CD4-positive, alpha-beta memory T cell (primary cell): ENCODE results near the gene ZNF75A. TPM values are rescaled to one million over a fixed set of nuclear protein-coding genes. Genes with fewer than 3 reads are reported as not detected.
"Not testable (repeated sequence)": the region's sequence is repeated elsewhere in the genome, so short reads cannot be mapped to it uniquely, and the experiment has no call there.

Experiments
- CTCF ChIA-PET: fragments of 350-600 bp; sonication (Branson Sonifier 250); formaldehyde crosslinking; loops from one replicate; lab custom pipeline; 2021; ENCODE audit warnings: inconsistent platforms; ENCODE audit not compliant: partially characterized antibody; lab: Charles Lee
- POLR2A ChIA-PET: fragments of 350-600 bp; sonication (Branson Sonifier 250); formaldehyde crosslinking; loops from one replicate; lab custom pipeline; 2021; ENCODE audit not compliant: partially characterized antibody; lab: Charles Lee
- DNase-seq, 5 donors: peaks; one replicate each; pipeline versions ENCODE4 v3.0.0 to v3.0.0-alpha.2; 2020 to 2022; ENCODE audit warnings: mixed read lengths in 1 of 5
- H3K27ac ChIP-seq: one replicate; pipeline ENCODE4 v1.7.0; 2013; ENCODE audit warnings: low read depth, low read length
- H3K27me3 ChIP-seq: 2 replicates; pipeline ENCODE4 v1.7.0; 2013; ENCODE audit warnings: mild to moderate bottlenecking, low read length, moderate library complexity; ENCODE audit not compliant: insufficient read depth
- H3K36me3 ChIP-seq: 2 replicates; pipeline ENCODE4 v1.7.0; 2013; ENCODE audit warnings: mild to moderate bottlenecking, low read length, moderate library complexity; ENCODE audit not compliant: insufficient read depth
- H3K4me1 ChIP-seq: 2 replicates; pipeline ENCODE4 v1.7.0; 2013; ENCODE audit warnings: mild to moderate bottlenecking, low read length, moderate library complexity; ENCODE audit not compliant: insufficient read depth
- H3K4me3 ChIP-seq, 2 donors: one replicate each; pipeline ENCODE4 v1.7.0; 2013; ENCODE audit warnings: low read length in 2 of 2, mild to moderate bottlenecking in 1 of 2
- H3K9me3 ChIP-seq, 2 donors: one replicate each; pipeline ENCODE4 v1.7.0; 2013; ENCODE audit warnings: low read length in 2 of 2, control low read depth in 1 of 2; ENCODE audit not compliant: control insufficient read depth in 1 of 2
- H3K27ac Mint-ChIP-seq, 7 donors: one replicate each; pipeline ENCODE4 v1.8.0; 2020 to 2021; ENCODE audit warnings: mixed read lengths in 7 of 7, mild to moderate bottlenecking in 6 of 7, inconsistent platforms in 3 of 7, moderate library complexity in 3 of 7
- H3K27me3 Mint-ChIP-seq, 2 donors: one replicate each; pipeline ENCODE4 v1.8.0; 2020 to 2021; ENCODE audit warnings: mixed read lengths in 2 of 2
- H3K36me3 Mint-ChIP-seq, 2 donors: one replicate each; pipeline ENCODE4 v1.8.0; 2020 to 2021; ENCODE audit warnings: mixed read lengths in 2 of 2, inconsistent platforms in 1 of 2, mild to moderate bottlenecking in 1 of 2
- H3K4me1 Mint-ChIP-seq, 4 donors: one replicate each; pipeline ENCODE4 v1.8.0; 2020 to 2021; ENCODE audit warnings: mixed read lengths in 4 of 4, mild to moderate bottlenecking in 1 of 4
- H3K4me3 Mint-ChIP-seq, 8 donors: one replicate each; pipeline ENCODE4 v1.8.0; 2020 to 2021; ENCODE audit warnings: mixed read lengths in 8 of 8, mild to moderate bottlenecking in 7 of 8, moderate library complexity in 6 of 8, inconsistent platforms in 3 of 8
- H3K9me3 Mint-ChIP-seq, 8 donors: one replicate each; pipeline ENCODE4 v1.8.0; 2020 to 2021; ENCODE audit warnings: mixed read lengths in 8 of 8, mild to moderate bottlenecking in 5 of 8, inconsistent platforms in 3 of 8, moderate library complexity in 1 of 8
- intact Hi-C: fragments of 100-400 bp; cut with micrococcal nuclease; formaldehyde crosslinking; loops from one replicate; pipeline ENCODE4 v1.15.1; 2023
- polyA plus RNA-seq, 2 donors: library from polyadenylated mRNA; unstranded; fragments of 300-500 nt; fragmentation: Illumina TruSeq; gene quantifications; one replicate each; pipeline ENCODE4 v1.2.3, GENCODE V29; 2021
- total RNA-seq, 2 experiments: library from RNA; stranded (reverse); gene quantifications; one replicate each; pipeline ENCODE4 v1.2.3, GENCODE V29; 2021

The ZNF75A gene
- total and polyA plus RNA-seq, 4 experiments from 2014 or later, result 10.8 to 88.1 (median 53.6) TPM

DNA sequence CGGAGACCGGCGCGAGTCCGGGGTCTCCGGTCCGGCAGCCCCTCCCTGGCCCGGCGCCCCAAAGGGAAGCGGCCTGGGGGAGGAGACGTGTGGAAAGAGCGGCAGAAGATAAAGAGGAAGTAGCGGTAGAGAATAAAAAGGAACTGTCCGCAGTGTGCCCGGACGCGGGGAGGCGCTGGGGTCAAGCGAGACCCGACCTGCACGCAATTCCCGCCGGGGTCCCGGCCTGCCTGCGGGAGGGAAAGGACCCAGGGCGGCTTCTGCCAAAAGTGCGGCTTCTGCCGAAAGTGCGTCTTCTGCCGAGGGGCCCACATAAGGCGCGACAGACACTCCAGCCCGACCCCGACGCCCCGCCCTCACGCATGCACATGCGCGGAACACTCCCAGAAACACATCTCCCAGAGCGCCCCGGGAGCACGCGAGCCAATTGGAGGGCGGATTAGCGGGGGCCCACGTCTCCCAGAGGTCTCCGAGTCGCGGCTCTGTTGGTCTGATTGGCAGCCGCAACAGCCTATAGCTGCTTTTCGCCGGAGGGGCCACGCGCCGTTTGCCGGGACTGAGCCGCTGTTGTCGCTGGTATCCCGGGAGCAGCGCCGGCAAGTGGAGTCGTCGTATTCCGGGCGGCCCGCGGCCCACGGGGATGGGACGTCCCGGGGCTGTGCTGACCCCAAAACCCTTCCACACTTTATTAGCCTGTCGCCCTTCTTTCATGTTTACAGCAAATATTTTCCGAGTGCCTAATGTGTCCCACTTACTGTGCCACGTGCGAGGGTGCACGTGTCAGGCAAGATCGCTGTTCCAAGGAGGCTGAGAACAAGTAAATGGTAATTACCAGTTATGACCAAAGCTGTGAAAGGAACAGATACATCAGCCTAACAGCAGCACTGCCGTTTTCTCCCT, 40.9 kb upstream of the ZNF75A start:
- no peaks in the 10 kb centered on the region for H3K9me3 ChIP-seq
- ChIA-PET CTCF (interaction anchor here (1.7 kb wide), 1 partner anchor 92 kb away, joined by 4 read pairs; no protein-coding TSS in a partner anchor), POLR2A (interaction anchor here (0.6 to 6.4 kb wide), 28 partner anchors 8 to 310 kb away, joined by 3 to 80 read pairs (median 6); partner anchors contain the start of genes CLUAP1, NAA60, OR1F1 and TIGD7)
- Mint-ChIP-seq H3K36me3 (peaks cover 22 to 41% of the 10 kb centered on the region in 2 donors), H3K4me1 (peaks cover 23 to 46% (median 33%) of the 10 kb centered on the region in 4 donors), H3K27me3 (no peaks in the 10 kb centered on the region), H3K27ac (peak overlapping the region; percentile 90 to 96 (median 93)), H3K4me3 (peak overlapping the region; percentile 88 to 98 (median 90)), H3K9me3 (peaks cover 0 to 29% (median 5%) of the 10 kb centered on the region in 8 donors)
- peak overlapping the region; percentile 12 to 95 for H3K4me3 ChIP-seq
- DNase-seq, result peak; percentile 93 to 96 (median 95)
- H3K4me1 ChIP-seq, result peaks cover 25% of the 10 kb centered on the region
- intact Hi-C loops, result loop anchor here (1.0 to 2.0 kb wide), 9 partner anchors 18 to 236 kb away; partner anchors contain the start of genes TIGD7, ZNF174, ZNF200 and ZNF75A
- H3K27me3 ChIP-seq, result no peaks in the 10 kb centered on the region
- H3K27ac ChIP-seq, result peak overlapping the region; percentile 92
- H3K36me3 ChIP-seq, result no peaks in the 10 kb centered on the region

DNA sequence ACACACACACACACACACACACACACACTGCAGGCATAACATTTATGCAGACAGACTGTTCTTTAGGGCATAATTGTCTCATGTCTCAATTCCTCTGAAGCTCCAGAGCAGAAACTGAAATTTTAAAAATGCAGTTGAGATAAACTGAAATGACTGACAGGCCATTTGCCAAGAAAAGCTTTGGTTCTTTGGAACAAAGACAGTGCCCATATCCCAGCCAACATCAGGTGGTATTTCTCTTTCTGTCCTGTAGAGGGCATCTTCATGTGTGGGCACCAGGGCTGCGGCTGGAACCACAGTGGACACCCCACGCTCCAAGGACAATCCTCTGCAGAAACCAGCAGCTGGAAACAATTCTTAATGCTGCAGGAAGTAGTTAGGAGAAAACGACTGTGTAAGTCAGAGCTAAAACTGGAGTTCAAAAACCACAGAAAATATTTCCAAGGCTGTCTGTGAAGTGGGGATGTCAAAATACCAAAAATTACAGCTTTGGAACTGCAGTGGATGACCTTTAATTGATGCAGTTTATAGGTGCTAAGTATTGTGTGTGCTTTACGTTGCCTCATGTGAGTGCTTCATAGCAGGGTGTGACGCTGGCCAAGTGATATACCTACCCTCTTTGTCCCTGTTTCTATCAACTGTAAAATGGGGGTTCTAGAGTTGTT, 38.3 kb upstream of the ZNF75A start:
- H3K27me3 ChIP-seq, result no peaks in the 10 kb centered on the region
- H3K4me3 Mint-ChIP-seq, result peak overlapping the region in 1 of 8 donors; percentile 29
- CTCF ChIA-PET, result interaction anchor here (0.7 to 3.7 kb wide), 15 partner anchors 9 to 397 kb away, joined by 3 to 14 read pairs (median 3); no protein-coding TSS in a partner anchor
- H3K4me1 Mint-ChIP-seq, result peaks cover 20 to 42% (median 29%) of the 10 kb centered on the region in 4 donors
- peaks cover 25% of the 10 kb centered on the region for H3K4me1 ChIP-seq
- peak overlapping the region in 2 of 7 donors; percentile 41 to 66 for H3K27ac Mint-ChIP-seq
- intact Hi-C loops, result no loop called here
- H3K27me3 Mint-ChIP-seq, result no peaks in the 10 kb centered on the region
- no peaks in the 10 kb centered on the region for H3K9me3 ChIP-seq
- peaks cover 24 to 41% of the 10 kb centered on the region in 2 donors for H3K36me3 Mint-ChIP-seq
- POLR2A ChIA-PET, result interaction anchor here (0.8 to 6.4 kb wide), 13 partner anchors 12 to 236 kb away, joined by 3 to 80 read pairs (median 5); partner anchors contain the start of genes IL32, TIGD7, ZNF174 and ZNF200
- no peaks in the 10 kb centered on the region for H3K36me3 ChIP-seq
- DNase-seq, result peak in 3 of 5 donors; percentile 9 to 22 (median 20)
- H3K9me3 Mint-ChIP-seq, result peaks cover 0 to 37% (median 5%) of the 10 kb centered on the region in 8 donors
- no peak overlapping the region for H3K27ac ChIP-seq
- H3K4me3 ChIP-seq, result no peak overlapping the region

DNA sequence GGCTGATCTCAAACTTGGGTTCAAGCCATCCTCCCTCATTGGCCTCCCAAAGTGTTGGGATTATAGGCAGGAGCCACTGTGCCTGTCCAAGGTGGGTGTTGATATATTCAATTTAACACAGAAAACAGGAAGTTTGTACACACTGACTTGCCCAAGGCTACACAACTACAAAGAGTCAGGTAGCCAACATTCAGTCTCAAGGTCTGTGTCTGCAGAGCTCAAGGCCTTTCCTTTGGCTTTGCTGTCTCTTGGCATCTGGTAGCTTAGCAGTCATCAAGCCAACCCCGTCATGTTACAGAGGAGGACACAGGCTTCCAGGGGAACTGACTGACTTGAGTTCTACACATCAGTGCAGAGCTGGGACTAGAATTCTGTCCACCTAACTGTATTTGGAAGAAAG, 37.0 kb upstream of the ZNF75A start:
- no peak overlapping the region for H3K4me3 Mint-ChIP-seq
- no peaks in the 10 kb centered on the region for H3K27me3 ChIP-seq
- peaks cover 10 to 29% (median 20%) of the 10 kb centered on the region in 4 donors for H3K4me1 Mint-ChIP-seq
- ChIA-PET CTCF (interaction anchor here (1.7 to 3.7 kb wide), 3 partner anchors 9 to 52 kb away, joined by 5 to 14 read pairs (median 9); no protein-coding TSS in a partner anchor), POLR2A (interaction anchor here (1.5 to 6.4 kb wide), 3 partner anchors 11 to 37 kb away, joined by 4 to 80 read pairs (median 20); partner anchors contain the start of genes TIGD7, ZNF263 and ZNF75A)
- H3K4me3 ChIP-seq, result no peak overlapping the region
- H3K27ac ChIP-seq, result no peak overlapping the region
- H3K27ac Mint-ChIP-seq, result no peak overlapping the region
- H3K36me3 ChIP-seq, result no peaks in the 10 kb centered on the region
- H3K36me3 Mint-ChIP-seq, result peaks cover 24 to 38% of the 10 kb centered on the region in 2 donors
- intact Hi-C loops, result no loop called here
- peaks cover 15% of the 10 kb centered on the region for H3K4me1 ChIP-seq
- H3K9me3 Mint-ChIP-seq, result peaks cover 0 to 47% (median 7%) of the 10 kb centered on the region in 8 donors
- no peaks in the 10 kb centered on the region for H3K9me3 ChIP-seq
- DNase-seq, result no peak
- H3K27me3 Mint-ChIP-seq, result no peaks in the 10 kb centered on the region

DNA sequence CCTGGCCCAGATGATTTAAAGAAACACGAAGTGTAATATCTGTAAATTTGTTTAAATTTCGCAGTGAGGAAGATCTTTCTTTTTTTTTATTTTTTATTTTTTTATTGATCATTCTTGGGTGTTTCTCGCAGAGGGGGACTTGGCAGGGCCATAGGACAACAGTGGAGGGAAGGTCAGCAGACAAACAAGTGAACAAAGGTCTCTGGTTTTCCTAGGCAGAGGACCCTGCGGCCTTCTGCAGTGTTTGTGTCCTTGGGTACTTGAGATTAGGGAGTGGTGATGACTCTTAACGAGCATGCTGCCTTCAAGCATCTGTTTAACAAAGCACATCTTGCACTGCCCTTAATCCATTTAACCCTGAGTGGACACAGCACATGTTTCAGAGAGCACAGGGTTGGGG, 34.6 kb upstream of the ZNF75A start:
- CTCF ChIA-PET, intact Hi-C loops, H3K27me3 ChIP-seq, H3K4me1 ChIP-seq, H3K4me3 ChIP-seq, H3K36me3 ChIP-seq, H3K9me3 ChIP-seq, H3K27ac Mint-ChIP-seq, DNase-seq, H3K27me3 Mint-ChIP-seq, H3K27ac ChIP-seq, H3K4me3 Mint-ChIP-seq, H3K4me1 Mint-ChIP-seq: not testable (repeated sequence)
- POLR2A ChIA-PET, result interaction anchor here (1.4 kb wide), 1 partner anchor 12 kb away, joined by 10 read pairs; the partner anchor contains the start of gene ZNF263
- Mint-ChIP-seq H3K36me3 (peaks cover 18 to 28% of the 10 kb centered on the region in 2 donors), H3K9me3 (peaks cover 0 to 61% (median 10%) of the 10 kb centered on the region in 8 donors)

DNA sequence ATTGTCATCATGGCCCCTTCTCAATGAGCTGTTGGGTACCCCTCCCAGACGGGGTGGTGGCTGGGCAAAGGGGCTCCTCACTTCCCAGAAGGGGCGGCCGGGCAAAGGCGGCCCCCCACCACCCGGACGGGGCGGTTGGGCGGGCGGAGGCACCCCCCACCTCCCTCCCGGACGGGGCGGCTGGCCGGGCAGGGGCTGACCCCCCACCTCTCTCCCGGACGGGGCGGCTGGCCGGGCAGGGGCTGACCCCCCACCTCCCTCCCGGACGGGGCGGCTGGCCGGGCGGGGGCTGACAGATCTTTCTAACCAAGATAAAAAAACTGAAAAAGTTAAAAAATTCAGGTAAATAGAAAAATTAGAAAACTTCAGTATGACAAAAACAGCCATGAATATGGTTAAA, 34.0 kb upstream of the ZNF75A start:
- H3K9me3 ChIP-seq, H3K27ac Mint-ChIP-seq, H3K4me1 Mint-ChIP-seq, H3K27me3 Mint-ChIP-seq, intact Hi-C loops, H3K4me1 ChIP-seq, CTCF ChIA-PET, H3K36me3 ChIP-seq, H3K4me3 ChIP-seq, H3K27ac ChIP-seq, DNase-seq, H3K4me3 Mint-ChIP-seq, POLR2A ChIA-PET, H3K27me3 ChIP-seq: not testable (repeated sequence)
- peaks cover 16 to 28% of the 10 kb centered on the region in 2 donors for H3K36me3 Mint-ChIP-seq
- H3K9me3 Mint-ChIP-seq, result peaks cover 0 to 62% (median 10%) of the 10 kb centered on the region in 8 donors

DNA sequence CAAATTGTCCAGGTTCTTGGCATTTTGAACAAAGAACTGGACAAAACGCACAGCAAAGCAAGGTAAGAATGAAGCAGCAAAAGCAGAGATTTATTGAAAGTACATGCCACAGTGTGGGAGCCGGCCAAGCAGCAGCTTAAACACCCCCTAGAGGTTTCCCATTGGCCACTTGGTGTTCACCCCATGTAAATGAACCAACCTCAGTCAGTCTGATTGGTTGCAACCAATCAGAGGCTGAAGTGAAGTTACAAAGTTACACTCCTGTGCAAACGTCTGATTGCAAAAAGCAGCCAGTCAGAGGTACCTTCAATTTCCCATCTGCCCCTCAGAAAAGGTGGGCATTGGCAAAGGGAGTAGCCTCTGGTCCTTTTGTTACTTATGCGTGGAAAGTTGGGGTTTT, 30.8 kb upstream of the ZNF75A start:
- ChIA-PET POLR2A (interaction anchor here (0.6 to 1.8 kb wide), 4 partner anchors 8 to 100 kb away, joined by 3 to 6 read pairs (median 4); no protein-coding TSS in a partner anchor), CTCF (no interaction called here)
- H3K4me3 ChIP-seq, result no peak overlapping the region

More for the DNA sequence above, 30.8 kb upstream of the ZNF75A start:
- Histone ChIP-seq H3K9me3 (no peaks in the 10 kb centered on the region), H3K36me3 (no peaks in the 10 kb centered on the region), H3K4me1 (no peaks in the 10 kb centered on the region), H3K27me3 (no peaks in the 10 kb centered on the region), H3K27ac (no peak overlapping the region)
- Mint-ChIP-seq H3K4me1 (no peaks in the 10 kb centered on the region), H3K4me3 (no peak overlapping the region), H3K9me3 (peaks cover 0 to 48% (median 10%) of the 10 kb centered on the region in 8 donors), H3K27ac (peak overlapping the region in 1 of 7 donors; percentile 27), H3K36me3 (peaks cover 0 to 5% of the 10 kb centered on the region in 2 donors), H3K27me3 (peaks cover 0 to 4% of the 10 kb centered on the region in 2 donors)
- DNase-seq, result no peak
- intact Hi-C loops, result no loop called here
